ENCODE measurements around the gene CCT3.
"Not testable (repeated sequence)": the region's sequence is repeated elsewhere in the genome, so short reads cannot be mapped to it uniquely, and the experiment has no call there.

The CCT3 gene

GRCh38 chr1:156338180-156338976 is at the start of gene CCT3, which contains the start of gene TSACC:
CCT3 (minus strand) TSS chr1:156338292; CDS start chr1:156338184, 108 bp downstream.
TSACC (plus strand) TSS chr1:156338526; CDS start chr1:156339758, 1,232 bp downstream.
- DNase-seq (ENCODE audit: low read depth in 2 of 2): peak; percentile 97 to 98

GRCh38 chr1:156387870-156388173 is 49.7 kb upstream of the CCT3 start:
- no peak for DNase-seq (ENCODE audit: low read depth in 2 of 2)

- DNase-seq (ENCODE audit: low read depth in 2 of 2): no peak
Measured at GRCh38 chr1:156386949-156387869, 49.1 kb upstream of the CCT3 start.

DNA sequence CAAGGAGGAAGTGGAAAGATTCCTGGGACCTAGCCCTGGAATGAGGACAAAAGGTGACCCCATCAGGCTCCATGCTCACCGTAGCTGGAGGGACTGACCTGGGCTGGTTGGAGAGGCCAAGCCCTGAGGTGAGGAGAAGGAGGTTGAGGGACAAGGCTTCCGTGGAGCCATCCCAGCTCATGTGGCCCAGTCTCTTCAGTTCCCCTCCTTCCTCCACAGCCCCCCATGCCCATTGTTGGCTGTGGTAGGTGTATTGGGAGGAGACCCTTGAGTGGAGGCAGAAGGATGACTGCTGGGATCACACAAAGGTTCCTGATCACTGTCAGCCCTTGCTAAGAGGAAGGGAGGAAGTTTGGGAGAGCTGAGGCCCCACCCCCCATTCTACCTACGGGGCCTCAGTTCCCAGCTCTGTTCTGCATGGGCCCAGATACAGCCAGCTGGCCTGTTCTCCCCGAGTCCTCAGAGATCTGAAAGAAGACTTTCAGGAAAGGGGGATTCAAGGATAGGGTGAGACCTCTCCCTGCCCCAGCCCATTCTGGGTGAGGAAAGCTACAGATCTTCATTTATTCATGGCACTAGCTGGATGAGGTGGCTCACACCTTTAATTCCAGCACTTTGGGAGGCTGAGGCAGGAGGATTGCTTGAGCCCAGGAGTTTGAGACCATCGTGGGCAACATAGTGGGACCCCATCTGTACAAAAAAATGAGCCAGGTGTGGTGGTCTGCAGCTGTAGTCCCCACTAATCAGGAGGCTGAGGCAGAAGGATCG is 48.2 kb upstream of the CCT3 start:
- DNase-seq (ENCODE audit: low read depth in 2 of 2): no peak

GRCh38 chr1:156385534-156386031 is 47.5 kb upstream of the CCT3 start:
- peak; percentile 19 to 55 for DNase-seq (ENCODE audit: low read depth in 2 of 2)

- DNase-seq (ENCODE audit: low read depth in 2 of 2): no peak
Measured at GRCh38 chr1:156384658-156385057, 46.6 kb upstream of the CCT3 start.

- DNase-seq (ENCODE audit: low read depth in 2 of 2): no peak
Measured at GRCh38 chr1:156384007-156384406, 45.9 kb upstream of the CCT3 start.

DNA sequence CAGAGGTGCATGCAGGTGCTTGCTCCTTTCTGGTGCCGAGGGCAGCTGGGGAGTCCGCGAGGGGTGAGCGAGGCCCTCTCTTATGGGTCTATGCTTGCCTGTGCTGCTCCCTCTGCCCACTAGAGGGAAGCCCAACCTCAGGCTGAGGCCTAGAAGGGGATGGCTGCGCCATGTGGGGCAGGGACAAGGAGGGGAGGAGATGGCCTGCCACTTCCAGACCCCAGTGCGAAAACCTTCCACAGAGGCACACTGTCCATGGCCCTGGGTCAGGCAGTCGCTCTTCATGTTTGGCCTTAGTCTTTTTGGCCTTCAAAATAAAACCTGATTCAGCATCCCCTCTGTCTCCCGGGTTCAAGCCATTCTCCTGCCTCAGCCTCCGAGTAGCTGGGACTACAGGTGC is 44.9 kb upstream of the CCT3 start:
- peak; percentile 15 to 29 for DNase-seq (ENCODE audit: low read depth in 2 of 2)

DNA sequence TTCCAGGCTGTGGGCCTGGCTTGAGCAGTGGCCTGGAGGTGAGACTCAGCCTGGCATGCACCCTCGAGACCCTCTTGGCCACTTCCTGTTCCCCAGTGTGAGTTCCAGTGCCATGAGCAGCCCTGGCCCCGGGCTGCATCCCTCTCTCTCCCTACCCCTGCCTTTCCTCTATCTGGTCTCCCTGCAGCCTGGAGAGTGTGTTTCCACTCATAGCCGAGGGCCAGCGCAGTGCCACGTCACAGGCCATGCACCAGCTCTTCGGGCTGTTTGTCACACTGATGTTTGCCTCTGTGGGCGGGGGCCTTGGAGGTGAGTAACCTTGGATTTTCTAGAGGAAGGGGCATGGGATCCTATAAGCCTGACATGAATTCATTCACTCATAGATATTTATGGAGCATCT is 44.5 kb upstream of the CCT3 start:
- no peak for DNase-seq (ENCODE audit: low read depth in 2 of 2)

DNA sequence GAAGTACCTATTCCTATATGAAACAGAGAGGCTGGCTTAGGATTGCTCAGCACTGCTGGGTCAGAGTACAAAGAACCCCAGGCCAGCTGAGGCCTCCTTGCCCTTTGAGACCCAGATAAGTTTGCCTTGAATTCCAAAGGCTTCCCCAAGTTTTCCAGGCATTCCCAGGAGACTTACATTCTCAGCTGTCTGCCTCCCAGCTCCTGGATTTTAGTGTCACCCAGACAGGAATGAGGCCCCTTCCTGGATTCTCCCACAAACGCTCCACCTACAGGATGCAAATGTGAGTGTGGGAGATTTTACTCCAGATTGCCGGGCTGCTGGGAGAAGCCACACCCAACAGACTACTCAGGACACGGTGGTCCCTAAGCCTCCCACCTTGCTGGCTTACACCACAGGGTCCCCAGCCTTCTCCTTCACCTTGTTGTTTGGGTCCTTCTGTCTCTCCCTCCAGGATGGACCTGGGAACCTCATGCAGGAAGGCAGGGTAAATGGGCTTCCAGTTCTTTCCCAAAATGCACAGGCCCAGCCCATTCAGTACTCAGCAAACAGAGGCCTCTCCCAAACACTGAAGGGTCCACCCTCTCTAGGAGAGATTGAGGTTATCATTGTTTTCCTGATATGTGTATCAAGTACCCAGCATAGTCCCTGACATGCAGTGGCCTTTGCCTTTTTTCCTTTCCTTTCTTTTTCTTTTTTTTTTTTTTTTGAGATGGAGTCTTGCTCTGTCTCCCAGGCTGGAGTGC is 41.5 kb upstream of the CCT3 start:
- no peak for DNase-seq (ENCODE audit: low read depth in 2 of 2)

- DNase-seq (ENCODE audit: low read depth in 2 of 2): no peak
Measured at GRCh38 chr1:156378557-156378956, 40.5 kb upstream of the CCT3 start.

- no peak for DNase-seq (ENCODE audit: low read depth in 2 of 2)
Measured at GRCh38 chr1:156376958-156377919, 39.1 kb upstream of the CCT3 start.

- no peak for DNase-seq (ENCODE audit: low read depth in 2 of 2)
Measured at GRCh38 chr1:156376146-156376545, 38.1 kb upstream of the CCT3 start.

DNA sequence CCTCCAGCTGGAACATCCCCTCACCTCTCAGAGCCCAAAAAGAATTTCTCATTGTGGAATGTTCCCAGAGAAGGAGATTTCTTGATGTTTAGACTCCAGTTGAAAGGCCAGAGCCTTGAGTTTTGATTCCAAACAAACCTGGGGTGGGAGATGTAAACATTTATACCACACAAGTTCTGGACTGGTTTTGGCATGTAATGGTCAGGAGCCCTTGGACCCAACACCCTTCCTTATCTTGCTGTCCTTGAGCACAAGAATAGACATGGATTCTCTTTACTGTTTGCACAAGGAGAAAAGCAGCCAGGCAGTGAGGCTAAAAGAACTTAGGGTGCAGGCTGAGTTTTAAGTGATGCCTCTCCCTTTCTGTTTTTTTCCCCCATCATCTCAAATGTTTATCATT is 35.5 kb upstream of the CCT3 start:
- no peak for DNase-seq (ENCODE audit: low read depth in 2 of 2)

DNA sequence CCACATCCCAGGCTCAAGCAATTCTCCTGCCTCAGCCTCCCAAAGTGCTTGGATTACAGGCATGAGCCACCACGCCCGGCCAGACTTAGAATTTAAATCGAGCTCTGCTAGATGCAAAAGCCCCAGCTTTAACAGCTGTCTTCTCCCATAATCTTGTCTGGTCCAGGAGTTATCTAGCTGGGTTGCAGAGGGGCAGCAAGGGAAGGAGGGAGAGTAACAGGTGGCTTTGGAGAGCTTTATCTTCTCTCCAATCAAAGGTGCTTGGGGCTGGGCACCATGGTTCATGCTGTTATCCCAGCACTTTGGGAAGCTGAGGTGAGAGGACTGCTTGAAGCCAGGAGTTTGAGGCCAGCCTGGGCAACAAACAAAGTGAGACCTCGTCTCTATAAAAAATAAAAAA is 34.8 kb upstream of the CCT3 start:
- DNase-seq (ENCODE audit: low read depth in 2 of 2): no peak

- no peak for DNase-seq (ENCODE audit: low read depth in 2 of 2)
Measured at GRCh38 chr1:156372265-156372586, 34.1 kb upstream of the CCT3 start.

- DNase-seq (ENCODE audit: low read depth in 2 of 2): no peak
Measured at GRCh38 chr1:156371553-156372264, 33.6 kb upstream of the CCT3 start.

DNA sequence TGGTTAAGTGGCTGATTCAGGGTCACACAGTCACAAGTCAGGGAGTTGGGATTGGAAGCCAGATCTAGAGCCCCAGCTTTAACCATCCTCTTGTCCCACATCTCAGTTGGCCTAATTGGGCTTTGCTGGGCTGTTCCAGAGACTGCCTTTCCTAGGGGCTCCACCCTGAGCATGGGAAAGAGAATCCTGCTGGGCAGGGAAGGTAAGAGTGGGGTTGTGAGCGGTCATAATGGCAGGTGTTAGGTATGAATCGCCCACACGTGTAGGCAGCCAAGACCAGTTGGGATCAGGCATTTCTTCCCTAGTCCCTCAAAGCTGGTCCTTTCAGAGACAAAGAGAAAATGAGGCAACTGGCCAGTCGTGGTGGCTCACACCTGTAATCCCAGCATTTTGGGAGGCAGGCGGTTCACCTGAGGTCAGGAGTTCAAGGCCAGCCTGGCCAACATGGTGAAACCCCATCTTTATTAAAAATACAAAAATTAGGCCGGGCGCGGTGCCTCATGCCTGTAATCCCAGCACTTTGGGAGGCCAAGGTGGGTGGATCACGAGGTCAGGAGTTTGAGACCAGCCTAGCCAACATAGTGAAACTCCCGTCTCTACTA is 31.7 kb upstream of the CCT3 start:
- DNase-seq (ENCODE audit: low read depth in 2 of 2): not testable (repeated sequence)
